ENCODE data around the gene CDH4. TPM values are rescaled to one million over a fixed set of nuclear protein-coding genes. Genes with fewer than 3 reads are reported as not detected.

Gene CDH4
- total and polyA plus RNA-seq, 9 of the 15 experiments (the other 6 are each of a cell fraction or from before 2014, with no cell fraction given) = 0.04 TPM; not detected in 8

GRCh38 chr20:61440548-61441055, 188.5 kb downstream of the CDH4 start (continued):
- TF ChIP-seq E2F6 (IDR thresholded peaks at IDR 0.05; ENCODE audit: borderline replicate concordance in 1 of 2, extremely low read depth in 1 of 2, insufficient read depth in 1 of 2, insufficient read length in 1 of 2, low read depth in 1 of 2, low read length in 1 of 2, poor library complexity in 1 of 2, severe bottlenecking in 1 of 2) (no peak), HMBOX1 (IDR thresholded peaks at IDR 0.05) (no peak), CREB5 (CRISPR knock-in tag; IDR thresholded peaks at IDR 0.05) (no peak)

- peaks cover 3 to 24% of the 10 kb centered on the region in 2 experiments; a peak in 2 of 5 replicates for H3K27me3 ChIP-seq (ENCODE audit: control insufficient read depth in 2 of 2, insufficient read depth in 2 of 2, low read length in 2 of 2)
- no peak overlapping the region for H3K27ac ChIP-seq (ENCODE audit: extremely low read depth, low read depth, low read length)
- FAIRE-seq (no peak), DNase-seq (ENCODE audit: extremely low read depth in 1 of 4, low spot score in 3 of 4) (no peak), ATAC-seq (no peak)
- BruUV-seq (replicated peaks) = no TSS peak
- H3K4me2 ChIP-seq (ENCODE audit: insufficient read depth, low read length) = no peak overlapping the region
- no peak overlapping the region for H3K4me3 ChIP-seq
- no peaks in the 10 kb centered on the region for H3K9me1 ChIP-seq (ENCODE audit: control insufficient read depth, insufficient read depth, low read length)
- ChIA-PET POLR2A (interaction anchor here (0.6 kb wide), 1 partner anchor 54 kb away, joined by 3 read pairs; no protein-coding TSS in a partner anchor), CTCF (ENCODE audit: low intra/inter-chr PET ratio) (no interaction called here)
- no peaks in the 10 kb centered on the region for H3K79me2 ChIP-seq (ENCODE audit: control insufficient read depth, insufficient read depth, low read length)
- intact Hi-C loops (cut with micrococcal nuclease) (no loop called here), in situ Hi-C loops (cut with MboI) (no loop called here)
- H4K20me1 ChIP-seq (replicated peaks; ENCODE audit: control insufficient read depth, insufficient read depth, low read length) = peaks cover 3% of the 10 kb centered on the region; the same call in 1 of the 2 replicates
- no peak overlapping the region for H2AFZ ChIP-seq (ENCODE audit: low read depth, low read length)
- H3K36me3 ChIP-seq (ENCODE audit: control insufficient read depth, insufficient read depth, low read length) = no peaks in the 10 kb centered on the region
- 0% methylated on average over 5 of the region's 5 CpGs for WGBS (ENCODE audit: insufficient coverage, low coverage, missing lambda C conversion rate)
- no peaks in the 10 kb centered on the region; a peak in 1 of 5 replicates for H3K4me1 ChIP-seq (replicated peaks in 1 of 2; ENCODE audit: control insufficient read depth in 2 of 2, insufficient read depth in 2 of 2, low read length in 2 of 2)
- no peak overlapping the region for H3K9ac ChIP-seq (ENCODE audit: insufficient read depth in 1 of 2, low read depth in 2 of 2, low read length in 2 of 2)
- no peaks in the 10 kb centered on the region for H3K9me3 ChIP-seq (replicated peaks; ENCODE audit: control insufficient read depth, insufficient read depth, low read depth, low read length)
- TF ChIP-seq KAT2B (IDR thresholded peaks at IDR 0.05; ENCODE audit: low read depth, low read length) = no peak
- no peak for TF ChIP-seq ATF3 (IDR thresholded peaks at IDR 0.05)
- no peak for TF ChIP-seq ATF3 (CRISPR knock-in tag; conservative IDR thresholded peaks at IDR 0.05)
- no peak for TF ChIP-seq RBM15 (IDR thresholded peaks at IDR 0.05; ENCODE audit: insufficient read depth, low read length)
- no peak for TF ChIP-seq SREBF1 (IDR thresholded peaks at IDR 0.05; ENCODE audit: borderline replicate concordance, low read depth, low read length)
- no peak for TF ChIP-seq TEAD2 (tag; IDR thresholded peaks at IDR 0.05)
- TF ChIP-seq ZBTB8A (IDR thresholded peaks at IDR 0.05; ENCODE audit: partially characterized antibody) = no peak
- no peak for TF ChIP-seq THAP12 (CRISPR knock-in tag; IDR thresholded peaks at IDR 0.05)
Observed at GRCh38 chr20:61441537-61441936, 189.5 kb downstream of the CDH4 start.
